ENCODE measurements around the gene KLK2. TPM values are rescaled to one million over a fixed set of nuclear protein-coding genes. Genes with fewer than 3 reads are reported as not detected.
A peak's percentile ranks its signal among the peaks of the same experiment; 100 is the strongest.

The KLK2 gene
- polyA plus RNA-seq, 3 donors = not detected

DNA sequence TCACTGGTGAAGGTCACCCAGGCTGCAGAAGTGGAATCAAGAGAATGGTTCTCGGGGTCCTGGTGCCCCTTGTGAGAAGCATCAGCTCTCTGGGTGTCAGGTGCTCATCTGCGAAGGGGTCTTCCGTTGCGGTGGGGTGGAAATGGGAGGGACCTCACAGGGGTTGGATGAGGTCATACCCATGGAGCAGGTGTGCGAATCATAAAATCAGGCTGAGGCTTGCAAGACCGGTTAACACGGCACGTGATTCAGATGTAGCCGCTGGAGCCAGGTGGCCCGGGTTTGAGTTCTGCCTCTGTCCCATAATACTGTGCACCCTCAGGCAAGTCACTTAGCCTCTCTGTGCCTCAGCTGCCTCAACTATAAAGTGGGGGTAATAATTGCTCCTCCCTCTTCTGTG, 35.9 kb upstream of the KLK2 start:
- Mint-ChIP-seq H3K9me3 (peaks cover 0 to 10% (median 0%) of the 10 kb centered on the region in 7 donors), H3K27ac (no peak overlapping the region), H3K27me3 (ENCODE audit: low read depth in 3 of 3) (peaks cover 48 to 68% (median 50%) of the 10 kb centered on the region in 3 donors), H3K36me3 (peaks cover 0 to 2% of the 10 kb centered on the region in 2 donors), H3K4me1 (peaks cover 13% of the 10 kb centered on the region), H3K4me3 (peak overlapping the region; percentile 1 to 95)
- TF ChIP-seq, protein P1, sequence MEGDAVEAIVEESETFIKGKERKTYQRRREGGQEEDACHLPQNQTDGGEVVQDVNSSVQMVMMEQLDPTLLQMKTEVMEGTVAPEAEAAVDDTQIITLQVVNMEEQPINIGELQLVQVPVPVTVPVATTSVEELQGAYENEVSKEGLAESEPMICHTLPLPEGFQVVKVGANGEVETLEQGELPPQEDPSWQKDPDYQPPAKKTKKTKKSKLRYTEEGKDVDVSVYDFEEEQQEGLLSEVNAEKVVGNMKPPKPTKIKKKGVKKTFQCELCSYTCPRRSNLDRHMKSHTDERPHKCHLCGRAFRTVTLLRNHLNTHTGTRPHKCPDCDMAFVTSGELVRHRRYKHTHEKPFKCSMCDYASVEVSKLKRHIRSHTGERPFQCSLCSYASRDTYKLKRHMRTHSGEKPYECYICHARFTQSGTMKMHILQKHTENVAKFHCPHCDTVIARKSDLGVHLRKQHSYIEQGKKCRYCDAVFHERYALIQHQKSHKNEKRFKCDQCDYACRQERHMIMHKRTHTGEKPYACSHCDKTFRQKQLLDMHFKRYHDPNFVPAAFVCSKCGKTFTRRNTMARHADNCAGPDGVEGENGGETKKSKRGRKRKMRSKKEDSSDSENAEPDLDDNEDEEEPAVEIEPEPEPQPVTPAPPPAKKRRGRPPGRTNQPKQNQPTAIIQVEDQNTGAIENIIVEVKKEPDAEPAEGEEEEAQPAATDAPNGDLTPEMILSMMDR (IDR thresholded peaks at IDR 0.05) = no peak
- Histone ChIP-seq H3K36me3 (replicated peaks in 1 of 2; ENCODE audit: control insufficient read depth in 1 of 2, insufficient read depth in 2 of 2, low read length in 2 of 2) (no peaks in the 10 kb centered on the region), H3K4me3 (replicated peaks in 1 of 3; ENCODE audit: low read depth in 2 of 3, low read length in 3 of 3) (no peak overlapping the region), H3K9me3 (replicated peaks in 1 of 2; ENCODE audit: control insufficient read depth in 1 of 2, insufficient read depth in 1 of 2, low read length in 2 of 2) (no peaks in the 10 kb centered on the region), H3K9ac (ENCODE audit: insufficient read depth, low read length, poor library complexity, severe bottlenecking) (no peak overlapping the region), H3K27ac (ENCODE audit: low read depth in 1 of 2, low read length in 2 of 2) (no peak overlapping the region), H3K4me1 (ENCODE audit: control insufficient read depth in 1 of 2, insufficient read depth in 2 of 2, low read length in 2 of 2) (peaks cover 8 to 11% of the 10 kb centered on the region in 2 donors), H4K20me1 (ENCODE audit: insufficient read depth, low read length) (no peaks in the 10 kb centered on the region), H2AFZ (ENCODE audit: insufficient read depth, low read depth, low read length, poor library complexity, severe bottlenecking) (no peak overlapping the region), H3K27me3 (ENCODE audit: control insufficient read depth in 2 of 2, insufficient read depth in 2 of 2, low read length in 2 of 2) (peaks cover 12 to 38% of the 10 kb centered on the region in 2 donors), H3K4me2 (replicated peaks; ENCODE audit: extremely low read depth, low read length, poor library complexity, severe bottlenecking) (no peak overlapping the region), H3K79me2 (ENCODE audit: insufficient read depth, low read length) (no peaks in the 10 kb centered on the region)
- WGBS (ENCODE audit: insufficient coverage) = 77% methylated on average over 10 of the region's 10 CpGs
- intact Hi-C loops (cut with micrococcal nuclease) = no loop called here
- DNase-seq = no peak

DNA sequence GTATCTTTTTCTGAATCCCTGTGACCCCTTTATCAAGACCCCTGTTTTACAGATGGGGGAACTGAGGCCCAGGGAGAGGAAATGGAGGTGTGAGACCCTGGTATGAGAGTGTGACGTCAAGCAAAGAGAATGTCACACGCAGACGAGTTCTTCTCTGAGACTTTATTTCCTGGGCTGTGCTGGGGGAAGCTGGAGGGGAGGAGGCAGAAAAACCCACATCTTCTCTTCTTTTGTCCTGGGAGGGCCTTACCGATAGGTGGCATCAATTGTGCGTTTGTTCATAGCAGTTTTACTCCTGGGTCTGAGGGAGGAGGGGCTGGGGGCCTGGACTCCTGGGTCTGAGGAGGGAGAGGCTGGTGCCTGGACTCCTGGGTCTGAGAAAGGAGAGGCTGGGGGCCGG, 35.0 kb upstream of the KLK2 start:
- Mint-ChIP-seq H3K4me3 (no peak overlapping the region), H3K9me3 (peaks cover 0 to 14% (median 3%) of the 10 kb centered on the region in 7 donors), H3K4me1 (peaks cover 13% of the 10 kb centered on the region), H3K27me3 (ENCODE audit: low read depth in 3 of 3) (peaks cover 45 to 61% (median 48%) of the 10 kb centered on the region in 3 donors), H3K36me3 (peaks cover 0 to 2% of the 10 kb centered on the region in 2 donors), H3K27ac (no peak overlapping the region)
- no peak for DNase-seq
- Histone ChIP-seq H3K4me3 (replicated peaks in 1 of 3; ENCODE audit: low read depth in 2 of 3, low read length in 3 of 3) (no peak overlapping the region), H3K9ac (ENCODE audit: insufficient read depth, low read length, poor library complexity, severe bottlenecking) (no peak overlapping the region), H3K4me2 (replicated peaks; ENCODE audit: extremely low read depth, low read length, poor library complexity, severe bottlenecking) (no peak overlapping the region), H3K79me2 (ENCODE audit: insufficient read depth, low read length) (no peaks in the 10 kb centered on the region), H3K4me1 (ENCODE audit: control insufficient read depth in 1 of 2, insufficient read depth in 2 of 2, low read length in 2 of 2) (peaks cover 8 to 11% of the 10 kb centered on the region in 2 donors), H2AFZ (ENCODE audit: insufficient read depth, low read depth, low read length, poor library complexity, severe bottlenecking) (no peak overlapping the region), H3K27me3 (ENCODE audit: control insufficient read depth in 2 of 2, insufficient read depth in 2 of 2, low read length in 2 of 2) (peaks cover 12 to 38% of the 10 kb centered on the region in 2 donors), H3K36me3 (replicated peaks in 1 of 2; ENCODE audit: control insufficient read depth in 1 of 2, insufficient read depth in 2 of 2, low read length in 2 of 2) (no peaks in the 10 kb centered on the region), H4K20me1 (ENCODE audit: insufficient read depth, low read length) (no peaks in the 10 kb centered on the region), H3K9me3 (replicated peaks in 1 of 2; ENCODE audit: control insufficient read depth in 1 of 2, insufficient read depth in 1 of 2, low read length in 2 of 2) (no peaks in the 10 kb centered on the region), H3K27ac (ENCODE audit: low read depth in 1 of 2, low read length in 2 of 2) (no peak overlapping the region)
- 38% methylated on average over 2 of the region's 6 CpGs for WGBS (ENCODE audit: insufficient coverage)
- TF ChIP-seq, protein P1 (IDR thresholded peaks at IDR 0.05) = no peak
- intact Hi-C loops (cut with micrococcal nuclease) = no loop called here

Measured in CD14-positive monocyte (primary cell).